H9 (cell line): Measurements from ENCODE around the gene BCHE. TPM values are rescaled to one million over a fixed set of nuclear protein-coding genes. Genes with fewer than 3 reads are reported as not detected.

ENCODE experiments used
- DNase-seq: peaks from one replicate; pipeline ENCODE4 v3.0.0-alpha.2; 2017
- H2AFZ ChIP-seq: one replicate; pipeline ENCODE4 v1.6.1; 2013; ENCODE audit warnings: mild to moderate bottlenecking, low read length, control low read depth, moderate library complexity
- H2AK5ac ChIP-seq: 2 replicates; pipeline ENCODE4 v1.6.1; 2013; ENCODE audit warnings: low read length, control low read depth, mixed read lengths; ENCODE audit not compliant: insufficient read length
- H2BK120ac ChIP-seq: one replicate; pipeline ENCODE4 v1.6.1; 2013; ENCODE audit warnings: low read depth, mild to moderate bottlenecking, low read length, control low read depth, inconsistent platforms; ENCODE audit not compliant: poor library complexity, severe bottlenecking
- H2BK12ac ChIP-seq: 2 replicates; pipeline ENCODE4 v1.6.1; 2013; ENCODE audit warnings: low read length, control low read depth, mixed read lengths, low read depth; ENCODE audit not compliant: insufficient read length
- H2BK15ac ChIP-seq: 2 replicates; pipeline ENCODE4 v1.6.1; 2013; ENCODE audit warnings: low read depth, low read length, control low read depth
- H2BK20ac ChIP-seq: one replicate; pipeline ENCODE4 v1.6.1; 2013; ENCODE audit warnings: low read depth, mild to moderate bottlenecking, low read length, control low read depth, inconsistent platforms; ENCODE audit not compliant: poor library complexity, severe bottlenecking
- H2BK5ac ChIP-seq: 2 replicates; pipeline ENCODE4 v1.6.1; 2013; ENCODE audit warnings: low read length, control low read depth, mixed read lengths; ENCODE audit not compliant: insufficient read length
- H3K14ac ChIP-seq: 2 replicates; pipeline ENCODE4 v1.6.1; 2013; ENCODE audit warnings: low read length, control low read depth; ENCODE audit not compliant: insufficient read depth
- H3K18ac ChIP-seq: 2 replicates; pipeline ENCODE4 v1.6.1; 2013; ENCODE audit warnings: low read depth, mild to moderate bottlenecking, mixed read lengths, low read length, control low read depth; ENCODE audit not compliant: insufficient read length
- H3K23ac ChIP-seq: 2 replicates; pipeline ENCODE4 v1.6.1; 2013; ENCODE audit warnings: low read length, control low read depth, mixed read lengths, low read depth; ENCODE audit not compliant: insufficient read length
- H3K23me2 ChIP-seq: 2 replicates; pipeline ENCODE4 v1.6.1; 2013; ENCODE audit warnings: low read depth, mild to moderate bottlenecking, mixed read lengths, low read length, control low read depth; ENCODE audit not compliant: insufficient read length, poor library complexity, severe bottlenecking
- H3K27ac ChIP-seq: 2 replicates; pipeline ENCODE4 v1.5.1; 2013; ENCODE audit warnings: low read length, control low read depth, mixed read lengths, low read depth; ENCODE audit not compliant: insufficient read length
- H3K27me3 ChIP-seq: 2 replicates; pipeline ENCODE4 v1.6.1; 2013; ENCODE audit warnings: low read length, control low read depth, inconsistent platforms; ENCODE audit not compliant: insufficient read depth
- H3K4ac ChIP-seq: 2 replicates; pipeline ENCODE4 v1.6.1; 2013; ENCODE audit warnings: low read depth, mild to moderate bottlenecking, control low read depth, inconsistent platforms, low read length, moderate library complexity
- H3K4me1 ChIP-seq: 2 replicates; pipeline ENCODE4 v1.6.1; 2013; ENCODE audit warnings: low read length, control low read depth, inconsistent platforms; ENCODE audit not compliant: insufficient read depth
- H3K4me2 ChIP-seq: 2 replicates; pipeline ENCODE4 v1.6.1; 2013; ENCODE audit warnings: low read length, control low read depth, mixed read lengths; ENCODE audit not compliant: insufficient read length, insufficient read depth
- H3K56ac ChIP-seq: 2 replicates; pipeline ENCODE4 v1.6.1; 2013; ENCODE audit warnings: low read depth, mild to moderate bottlenecking, mixed read lengths, low read length, control low read depth; ENCODE audit not compliant: insufficient read length
- H3K79me1 ChIP-seq: 2 replicates; pipeline ENCODE4 v1.6.1; 2013; ENCODE audit warnings: low read depth, mild to moderate bottlenecking, moderate library complexity, low read length, control low read depth, inconsistent platforms; ENCODE audit not compliant: insufficient read depth, poor library complexity, severe bottlenecking
- H3K79me2 ChIP-seq: 2 replicates; pipeline ENCODE4 v1.6.1; 2013; ENCODE audit warnings: low read length, control low read depth, inconsistent platforms; ENCODE audit not compliant: insufficient read depth
- H3K9ac ChIP-seq: 2 replicates; pipeline ENCODE4 v1.6.1; 2013; ENCODE audit warnings: low read length, control low read depth, mixed read lengths; ENCODE audit not compliant: insufficient read length; ENCODE audit errors: extremely low read depth
- H3K9me3 ChIP-seq: one replicate; pipeline ENCODE4 v1.6.1; 2013; ENCODE audit warnings: low read depth, low read length, inconsistent platforms; ENCODE audit not compliant: control insufficient read depth
- H3T11ph ChIP-seq: one replicate; pipeline ENCODE4 v1.6.1; 2013; ENCODE audit warnings: mild to moderate bottlenecking, low read length, control low read depth, inconsistent platforms
- H4K20me1 ChIP-seq: one replicate; pipeline ENCODE4 v1.6.1; 2013; ENCODE audit not compliant: control insufficient read depth, insufficient read length, insufficient read depth
- H4K5ac ChIP-seq: 2 replicates; pipeline ENCODE4 v1.6.1; 2013; ENCODE audit warnings: low read depth, mild to moderate bottlenecking, mixed read lengths, low read length, control low read depth; ENCODE audit not compliant: insufficient read length
- H4K8ac ChIP-seq: replicated peaks from 2 replicates; pipeline ENCODE4 v1.6.1; 2013; ENCODE audit warnings: low read length, control low read depth, mixed read lengths, low read depth; ENCODE audit not compliant: insufficient read length
- H4K91ac ChIP-seq: 2 replicates; pipeline ENCODE4 v1.6.1; 2013; ENCODE audit warnings: low read depth, mild to moderate bottlenecking, moderate library complexity, mixed read lengths, low read length, control low read depth; ENCODE audit not compliant: insufficient read length
- H3K27ac Mint-ChIP-seq, 3 experiments: 2 replicates in 2 of 3; 3 replicates in 1 of 3; pipeline ENCODE4 v1.8.0; 2020 to 2021; ENCODE audit warnings: mixed read lengths in 3 of 3, mild to moderate bottlenecking in 1 of 3, moderate library complexity in 1 of 3
- H3K27me3 Mint-ChIP-seq: 2 replicates; pipeline ENCODE4 v1.8.0; 2021; ENCODE audit warnings: low read depth, mild to moderate bottlenecking, moderate library complexity, mixed read lengths
- H3K36me3 Mint-ChIP-seq, 3 experiments: 2 replicates in 2 of 3; 3 replicates in 1 of 3; pipeline ENCODE4 v1.8.0; 2020 to 2021; ENCODE audit warnings: low read depth in 3 of 3, mixed read lengths in 3 of 3; ENCODE audit not compliant: insufficient read depth in 1 of 3
- H3K4me1 Mint-ChIP-seq, 2 experiments: 2 replicates each; pipeline ENCODE4 v1.8.0; 2020; ENCODE audit warnings: mixed read lengths in 2 of 2
- H3K4me3 Mint-ChIP-seq, 2 experiments: 2 replicates in 1 of 2; 3 replicates in 1 of 2; pipeline ENCODE4 v1.8.0; 2020 to 2021; ENCODE audit warnings: mild to moderate bottlenecking in 2 of 2, mixed read lengths in 2 of 2, moderate library complexity in 1 of 2
- H3K9me3 Mint-ChIP-seq, 2 experiments: 2 replicates in 1 of 2; 3 replicates in 1 of 2; pipeline ENCODE4 v1.8.0; 2020; ENCODE audit warnings: mild to moderate bottlenecking in 2 of 2, mixed read lengths in 2 of 2, moderate library complexity in 1 of 2
- WGBS: extraction: QIAGEN DNeasy Blood & Tissue Kit; methylation state at CpG from one replicate; pipeline ENCODE4 v1.1.7; 2013; ENCODE audit warnings: missing lambda C conversion rate, low lambda C conversion rate, mixed read lengths; ENCODE audit not compliant: insufficient read length; ENCODE audit errors: extremely low coverage; 5-methylcytosine and 5-hydroxymethylcytosine counted together
- total RNA-seq: library from RNA; stranded (reverse); gene quantifications from 2 replicates; pipeline ENCODE4 v1.2.1, GENCODE V29; 2021
- TF ChIP-seq, protein P1 (sequence below): fragments of 200-600 bp; sonication (generic); conservative IDR thresholded peaks from 3 replicates; pipeline ENCODE4 v1.8.0; 2021; ENCODE audit warnings: antibody characterized with exemption, mild to moderate bottlenecking

The BCHE gene
- total RNA-seq, 1 experiment from 2014 or later: 1.4 TPM

DNA sequence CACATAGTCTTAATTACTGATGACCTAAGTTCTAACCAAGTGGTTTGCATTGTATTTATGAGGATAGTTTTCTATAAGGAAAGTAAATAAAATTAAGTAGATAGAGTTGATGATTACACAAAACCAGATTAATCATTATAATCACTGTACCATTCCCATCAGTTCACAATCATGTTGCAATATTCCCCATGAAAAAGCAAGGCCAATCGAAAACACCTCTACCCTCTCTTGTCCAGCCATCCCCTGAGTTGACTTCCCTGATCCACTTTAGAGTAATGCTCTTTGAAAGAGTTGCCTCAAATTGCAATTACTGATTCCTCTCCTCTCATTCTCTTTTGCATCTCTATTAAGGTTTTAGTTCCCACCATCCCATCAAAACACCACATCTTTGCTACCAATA is 21.0 kb downstream of the BCHE start:
- H2BK12ac ChIP-seq: no peak overlapping the region
- no peaks in the 10 kb centered on the region for H3K23me2 ChIP-seq
- no peak overlapping the region for H2BK120ac ChIP-seq
- H3K79me2 ChIP-seq: no peaks in the 10 kb centered on the region
- TF ChIP-seq, protein P1, sequence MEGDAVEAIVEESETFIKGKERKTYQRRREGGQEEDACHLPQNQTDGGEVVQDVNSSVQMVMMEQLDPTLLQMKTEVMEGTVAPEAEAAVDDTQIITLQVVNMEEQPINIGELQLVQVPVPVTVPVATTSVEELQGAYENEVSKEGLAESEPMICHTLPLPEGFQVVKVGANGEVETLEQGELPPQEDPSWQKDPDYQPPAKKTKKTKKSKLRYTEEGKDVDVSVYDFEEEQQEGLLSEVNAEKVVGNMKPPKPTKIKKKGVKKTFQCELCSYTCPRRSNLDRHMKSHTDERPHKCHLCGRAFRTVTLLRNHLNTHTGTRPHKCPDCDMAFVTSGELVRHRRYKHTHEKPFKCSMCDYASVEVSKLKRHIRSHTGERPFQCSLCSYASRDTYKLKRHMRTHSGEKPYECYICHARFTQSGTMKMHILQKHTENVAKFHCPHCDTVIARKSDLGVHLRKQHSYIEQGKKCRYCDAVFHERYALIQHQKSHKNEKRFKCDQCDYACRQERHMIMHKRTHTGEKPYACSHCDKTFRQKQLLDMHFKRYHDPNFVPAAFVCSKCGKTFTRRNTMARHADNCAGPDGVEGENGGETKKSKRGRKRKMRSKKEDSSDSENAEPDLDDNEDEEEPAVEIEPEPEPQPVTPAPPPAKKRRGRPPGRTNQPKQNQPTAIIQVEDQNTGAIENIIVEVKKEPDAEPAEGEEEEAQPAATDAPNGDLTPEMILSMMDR: no peak
- H2AFZ ChIP-seq: no peak overlapping the region
- no peaks in the 10 kb centered on the region for H3K9me3 Mint-ChIP-seq
- no peaks in the 10 kb centered on the region for H3K4me1 Mint-ChIP-seq
- no peak overlapping the region for H4K5ac ChIP-seq
- no peak overlapping the region for H3K23ac ChIP-seq
- H3K4me3 Mint-ChIP-seq: no peak overlapping the region
- WGBS: no CpG with 5 or more reads among the region's 1 CpG
- no peak overlapping the region for H3K4ac ChIP-seq
- H4K8ac ChIP-seq: no peak overlapping the region
- H2BK20ac ChIP-seq: no peak overlapping the region
- DNase-seq: no peak
- no peak overlapping the region for H2BK5ac ChIP-seq
- H3K27me3 Mint-ChIP-seq: no peaks in the 10 kb centered on the region
- no peak overlapping the region for H3K27ac ChIP-seq
- H3K14ac ChIP-seq: no peak overlapping the region
- H2BK15ac ChIP-seq: no peak overlapping the region
- H2AK5ac ChIP-seq: no peak overlapping the region
- no peak overlapping the region for H3K4me2 ChIP-seq
- no peaks in the 10 kb centered on the region for H3K36me3 Mint-ChIP-seq
- no peaks in the 10 kb centered on the region for H4K20me1 ChIP-seq
- no peaks in the 10 kb centered on the region for H3K79me1 ChIP-seq
- H3K27ac Mint-ChIP-seq: no peak overlapping the region
- H3T11ph ChIP-seq: no peak overlapping the region
- no peaks in the 10 kb centered on the region for H3K27me3 ChIP-seq
- H3K9me3 ChIP-seq: no peaks in the 10 kb centered on the region
- no peak overlapping the region for H3K9ac ChIP-seq
- no peaks in the 10 kb centered on the region for H3K4me1 ChIP-seq
- no peak overlapping the region for H3K56ac ChIP-seq
- no peak overlapping the region for H4K91ac ChIP-seq
- no peak overlapping the region for H3K18ac ChIP-seq
